ENCODE measurements around the gene LRMDA. TPM values are rescaled to one million over a fixed set of nuclear protein-coding genes. Genes with fewer than 3 reads are reported as not detected.

The LRMDA gene
- total RNA-seq, 5 donors from 2014 or later (not counting 1 experiment from before 2014, with no cell fraction given): 0.30 to 1.2 TPM; not detected in 3

- WGBS (ENCODE audit: insufficient coverage): no CpG with 5 or more reads among the region's 5 CpGs
- ChIA-PET CTCF (no interaction called here), POLR2A (interaction anchor here in 1 of 2 donors (0.6 kb wide), 1 partner anchor 192 kb away, joined by 3 read pairs; no protein-coding TSS in a partner anchor)
- Mint-ChIP-seq H3K4me3 (no peak overlapping the region), H3K27me3 (peaks cover 1 to 12% of the 10 kb centered on the region in 2 donors), H3K4me1 (no peaks in the 10 kb centered on the region), H3K27ac (no peak overlapping the region), H3K36me3 (no peaks in the 10 kb centered on the region), H3K9me3 (peaks cover 2 to 8% (median 5%) of the 10 kb centered on the region in 3 donors)
- ATAC-seq (replicated peaks in 1 of 4) (no peak), DNase-seq (no peak)
- H3K27me3 ChIP-seq (replicated peaks in 1 of 2; ENCODE audit: control insufficient read depth in 2 of 2, extremely low read depth in 1 of 2, insufficient read depth in 2 of 2, low read length in 1 of 2): no peaks in the 10 kb centered on the region
- H3K27ac ChIP-seq (ENCODE audit: low read length): no peak overlapping the region
- H3K36me3 ChIP-seq (ENCODE audit: control insufficient read depth in 2 of 2, extremely low read depth in 1 of 2, insufficient read depth in 1 of 2, low read length in 1 of 2): no peaks in the 10 kb centered on the region
- no peaks in the 10 kb centered on the region for H3K4me1 ChIP-seq (ENCODE audit: control insufficient read depth in 1 of 2, extremely low read depth in 1 of 2, insufficient read depth in 2 of 2, low read length in 2 of 2)
- H3K4me3 ChIP-seq (ENCODE audit: control insufficient read depth in 1 of 2, extremely low read depth in 1 of 2, low read length in 1 of 2): no peak overlapping the region
- H3K9me3 ChIP-seq: no peaks in the 10 kb centered on the region
These were observed 257.3 kb downstream of the LRMDA start for GRCh38 chr10:75688506-75689300.

- ATAC-seq (replicated peaks in 1 of 4) (no peak), DNase-seq (no peak)
- POLR2A ChIA-PET: no interaction called here
- Histone ChIP-seq H3K4me3 (ENCODE audit: control insufficient read depth in 1 of 2, extremely low read depth in 1 of 2, low read length in 1 of 2) (no peak overlapping the region), H3K27me3 (replicated peaks in 1 of 2; ENCODE audit: control insufficient read depth in 2 of 2, extremely low read depth in 1 of 2, insufficient read depth in 2 of 2, low read length in 1 of 2) (no peaks in the 10 kb centered on the region), H3K27ac (ENCODE audit: low read length) (no peak overlapping the region), H3K4me1 (ENCODE audit: control insufficient read depth in 1 of 2, extremely low read depth in 1 of 2, insufficient read depth in 2 of 2, low read length in 2 of 2) (no peaks in the 10 kb centered on the region), H3K9me3 (no peaks in the 10 kb centered on the region), H3K36me3 (ENCODE audit: control insufficient read depth in 2 of 2, extremely low read depth in 1 of 2, insufficient read depth in 1 of 2, low read length in 1 of 2) (no peaks in the 10 kb centered on the region)
- 100% methylated on average over 1 of the region's 6 CpGs for WGBS (ENCODE audit: insufficient coverage)
- Mint-ChIP-seq H3K27ac (no peak overlapping the region), H3K36me3 (no peaks in the 10 kb centered on the region), H3K4me3 (no peak overlapping the region), H3K27me3 (peaks cover 6 to 12% of the 10 kb centered on the region in 2 donors), H3K9me3 (peaks cover 0 to 4% (median 0%) of the 10 kb centered on the region in 3 donors), H3K4me1 (no peaks in the 10 kb centered on the region)
- CTCF ChIA-PET: no interaction called here
These were observed 262.1 kb downstream of the LRMDA start for GRCh38 chr10:75693489-75693888.

- ChIA-PET POLR2A (no interaction called here), CTCF (no interaction called here)
- peaks cover 0 to 4% (median 0%) of the 10 kb centered on the region in 3 donors for H3K9me3 Mint-ChIP-seq
These were observed 262.8 kb downstream of the LRMDA start for GRCh38 chr10:75694269-75694668.

GRCh38 chr10:75694790-75695189 lies 263.4 kb downstream of the LRMDA start:
- H3K4me3 ChIP-seq (ENCODE audit: control insufficient read depth in 1 of 2, extremely low read depth in 1 of 2, low read length in 1 of 2): no peak overlapping the region
- ATAC-seq (replicated peaks in 1 of 4) (no peak), DNase-seq (no peak)
- no peak overlapping the region for H3K27ac Mint-ChIP-seq
- peaks cover 6 to 12% of the 10 kb centered on the region in 2 donors for H3K27me3 Mint-ChIP-seq
- WGBS (ENCODE audit: insufficient coverage): no CpG with 5 or more reads among the region's 3 CpGs
- H3K4me1 Mint-ChIP-seq: no peaks in the 10 kb centered on the region
- peaks cover 0 to 4% (median 0%) of the 10 kb centered on the region in 3 donors for H3K9me3 Mint-ChIP-seq
- H3K27me3 ChIP-seq (replicated peaks in 1 of 2; ENCODE audit: control insufficient read depth in 2 of 2, extremely low read depth in 1 of 2, insufficient read depth in 2 of 2, low read length in 1 of 2): no peaks in the 10 kb centered on the region
- H3K36me3 Mint-ChIP-seq: no peaks in the 10 kb centered on the region
- H3K9me3 ChIP-seq: no peaks in the 10 kb centered on the region
- H3K36me3 ChIP-seq (ENCODE audit: control insufficient read depth in 2 of 2, extremely low read depth in 1 of 2, insufficient read depth in 1 of 2, low read length in 1 of 2): no peaks in the 10 kb centered on the region
- no peaks in the 10 kb centered on the region for H3K4me1 ChIP-seq (ENCODE audit: control insufficient read depth in 1 of 2, extremely low read depth in 1 of 2, insufficient read depth in 2 of 2, low read length in 2 of 2)
- H3K27ac ChIP-seq (ENCODE audit: low read length): no peak overlapping the region
- ChIA-PET POLR2A (no interaction called here), CTCF (no interaction called here)
- H3K4me3 Mint-ChIP-seq: no peak overlapping the region

More at GRCh38 chr10:75694269-75694668, 262.8 kb downstream of the LRMDA start:
- Histone ChIP-seq H3K27me3 (replicated peaks in 1 of 2; ENCODE audit: control insufficient read depth in 2 of 2, extremely low read depth in 1 of 2, insufficient read depth in 2 of 2, low read length in 1 of 2) (no peaks in the 10 kb centered on the region), H3K36me3 (ENCODE audit: control insufficient read depth in 2 of 2, extremely low read depth in 1 of 2, insufficient read depth in 1 of 2, low read length in 1 of 2) (no peaks in the 10 kb centered on the region), H3K27ac (ENCODE audit: low read length) (no peak overlapping the region), H3K4me1 (ENCODE audit: control insufficient read depth in 1 of 2, extremely low read depth in 1 of 2, insufficient read depth in 2 of 2, low read length in 2 of 2) (no peaks in the 10 kb centered on the region), H3K4me3 (ENCODE audit: control insufficient read depth in 1 of 2, extremely low read depth in 1 of 2, low read length in 1 of 2) (no peak overlapping the region), H3K9me3 (no peaks in the 10 kb centered on the region)
- ATAC-seq (replicated peaks in 1 of 4) (no peak), DNase-seq (no peak)
- H3K4me1 Mint-ChIP-seq: no peaks in the 10 kb centered on the region
- H3K36me3 Mint-ChIP-seq: no peaks in the 10 kb centered on the region
- 94% methylated on average over 2 of the region's 3 CpGs for WGBS (ENCODE audit: insufficient coverage)
- peaks cover 6 to 12% of the 10 kb centered on the region in 2 donors for H3K27me3 Mint-ChIP-seq
- no peak overlapping the region for H3K4me3 Mint-ChIP-seq
- no peak overlapping the region for H3K27ac Mint-ChIP-seq

- ATAC-seq (replicated peaks in 1 of 4) (no peak), DNase-seq (no peak)
- H3K4me3 ChIP-seq (ENCODE audit: control insufficient read depth in 1 of 2, extremely low read depth in 1 of 2, low read length in 1 of 2): no peak overlapping the region
- ChIA-PET CTCF (no interaction called here), POLR2A (interaction anchor here in 1 of 2 donors (1.3 kb wide), 1 partner anchor 10 kb away, joined by 8 read pairs; no protein-coding TSS in a partner anchor)
- H3K4me1 Mint-ChIP-seq: no peaks in the 10 kb centered on the region
- H3K36me3 ChIP-seq (ENCODE audit: control insufficient read depth in 2 of 2, extremely low read depth in 1 of 2, insufficient read depth in 1 of 2, low read length in 1 of 2): no peaks in the 10 kb centered on the region
- H3K9me3 ChIP-seq: no peaks in the 10 kb centered on the region
- H3K4me3 Mint-ChIP-seq: no peak overlapping the region
- H3K36me3 Mint-ChIP-seq: no peaks in the 10 kb centered on the region
- H3K27me3 ChIP-seq (replicated peaks in 1 of 2; ENCODE audit: control insufficient read depth in 2 of 2, extremely low read depth in 1 of 2, insufficient read depth in 2 of 2, low read length in 1 of 2): no peaks in the 10 kb centered on the region
- peaks cover 0 to 4% (median 0%) of the 10 kb centered on the region in 3 donors for H3K9me3 Mint-ChIP-seq
- H3K27ac ChIP-seq (ENCODE audit: low read length): no peak overlapping the region
- no peak overlapping the region for H3K27ac Mint-ChIP-seq
- peaks cover 8 to 12% of the 10 kb centered on the region in 2 donors for H3K27me3 Mint-ChIP-seq
- 40% methylated on average over 2 of the region's 2 CpGs for WGBS (ENCODE audit: insufficient coverage)
- H3K4me1 ChIP-seq (ENCODE audit: control insufficient read depth in 1 of 2, extremely low read depth in 1 of 2, insufficient read depth in 2 of 2, low read length in 2 of 2): no peaks in the 10 kb centered on the region
These were observed 264.6 kb downstream of the LRMDA start for GRCh38 chr10:75695994-75696393.

- H3K27ac Mint-ChIP-seq: no peak overlapping the region
- no peak overlapping the region for H3K27ac ChIP-seq (ENCODE audit: low read length)
- no peak overlapping the region for H3K4me3 Mint-ChIP-seq
- H3K4me1 ChIP-seq (ENCODE audit: control insufficient read depth in 1 of 2, extremely low read depth in 1 of 2, insufficient read depth in 2 of 2, low read length in 2 of 2): no peaks in the 10 kb centered on the region
- H3K36me3 Mint-ChIP-seq: no peaks in the 10 kb centered on the region
- no peak for DNase-seq
- H3K36me3 ChIP-seq (ENCODE audit: control insufficient read depth in 2 of 2, extremely low read depth in 1 of 2, insufficient read depth in 1 of 2, low read length in 1 of 2): no peaks in the 10 kb centered on the region
- peaks cover 0 to 4% (median 0%) of the 10 kb centered on the region in 3 donors for H3K9me3 Mint-ChIP-seq
- H3K27me3 Mint-ChIP-seq: peaks cover 8 to 12% of the 10 kb centered on the region in 2 donors
- H3K4me1 Mint-ChIP-seq: no peaks in the 10 kb centered on the region
- H3K4me3 ChIP-seq (ENCODE audit: control insufficient read depth in 1 of 2, extremely low read depth in 1 of 2, low read length in 1 of 2): no peak overlapping the region
- 33% methylated on average over 1 of the region's 4 CpGs for WGBS (ENCODE audit: insufficient coverage)
- no peaks in the 10 kb centered on the region for H3K27me3 ChIP-seq (replicated peaks in 1 of 2; ENCODE audit: control insufficient read depth in 2 of 2, extremely low read depth in 1 of 2, insufficient read depth in 2 of 2, low read length in 1 of 2)
- CTCF ChIA-PET: interaction anchor here in 1 of 2 donors (0.6 kb wide), 1 partner anchor 360 kb away, joined by 3 read pairs; no protein-coding TSS in a partner anchor
- POLR2A ChIA-PET: interaction anchor here in 1 of 2 donors (1.3 kb wide), 1 partner anchor 11 kb away, joined by 8 read pairs; no protein-coding TSS in a partner anchor
- H3K9me3 ChIP-seq: no peaks in the 10 kb centered on the region
- no peak for ATAC-seq (replicated peaks in 1 of 4)
These were observed 265.1 kb downstream of the LRMDA start for GRCh38 chr10:75696536-75696935.

Data from T-cell (primary cell).